Measurements from ENCODE around the gene P2RY8. TPM values are rescaled to one million over a fixed set of nuclear protein-coding genes. Genes with fewer than 3 reads are reported as not detected.

The P2RY8 gene
- total and polyA plus RNA-seq, 2 of the 4 experiments (the other 2 are of a cell fraction): not detected

GRCh38 chrX:1444561-1445500, 92.2 kb downstream of the P2RY8 start:
- H3K79me1 ChIP-seq (ENCODE audit: low read depth in 1 of 2, low read length in 2 of 2): peaks cover 16 to 35% of the 10 kb centered on the region in 2 experiments
- ChIA-PET CTCF (no interaction called here), POLR2A (ENCODE audit: unreplicated experiment) (no interaction called here)
- H2BK15ac ChIP-seq (ENCODE audit: low read depth, low read length): no peak overlapping the region
- no peak overlapping the region for H2BK5ac ChIP-seq (ENCODE audit: low read depth, low read length, poor library complexity, severe bottlenecking)
- TF ChIP-seq CTCF (conservative IDR thresholded peaks at IDR 0.05; ENCODE audit: low read depth, low read length): no peak
- TF ChIP-seq CHD1 (IDR thresholded peaks at IDR 0.05; ENCODE audit: low read depth, low read length): no peak
- TF ChIP-seq RAD21 (IDR thresholded peaks at IDR 0.05; ENCODE audit: low read length): no peak
- no peak for TF ChIP-seq USF2 (IDR thresholded peaks at IDR 0.05; ENCODE audit: low read depth, low read length)
- no peaks in the 10 kb centered on the region for H3K9me1 ChIP-seq (ENCODE audit: insufficient read depth, low read length)
- no peak overlapping the region for H3K4me3 ChIP-seq (ENCODE audit: insufficient read depth, low read depth, low read length)
- in situ Hi-C loops (cut with MboI; ENCODE audit: low sequenced_read_pairs) (no loop called here), intact Hi-C loops (cut with micrococcal nuclease) (loop anchor here (10.0 kb wide), 1 partner anchor 50 kb away; the partner anchor contains the start of gene SLC25A6), dilution Hi-C loops (cut with HindIII; ENCODE audit: low sequenced_read_pairs, unreplicated experiment) (no loop called here)
- H2AK5ac ChIP-seq (ENCODE audit: low read depth, low read length): no peak overlapping the region
- peaks cover 11% of the 10 kb centered on the region for H3K36me3 ChIP-seq (ENCODE audit: control insufficient read depth, insufficient read depth, low read length)
- H3K9me3 ChIP-seq (ENCODE audit: control insufficient read depth, insufficient read depth, low read length): peaks cover 7% of the 10 kb centered on the region; the same call in 1 of the 2 replicates
- no peak overlapping the region for H3K23ac ChIP-seq (ENCODE audit: low read depth, low read length)
- BruUV-seq (replicated peaks): no TSS peak
- no peak overlapping the region for H4K91ac ChIP-seq (ENCODE audit: insufficient read depth, low read depth, low read length)
- H2BK20ac ChIP-seq (ENCODE audit: low read depth, low read length): no peak overlapping the region
- H3K14ac ChIP-seq (replicated peaks; ENCODE audit: low read depth, low read length): no peak overlapping the region
- no peak overlapping the region for H3K27ac ChIP-seq (ENCODE audit: insufficient read depth, low read length)
- H4K20me1 ChIP-seq (ENCODE audit: insufficient read depth, low read length): no peaks in the 10 kb centered on the region; the same call in 1 of the 2 replicates
- 92% methylated on average over 4 of the region's 19 CpGs; no CpG with 5 or more reads in 1 of the 2 experiments for WGBS, 2 experiments (ENCODE audit: extremely low coverage in 2 of 2, insufficient read length in 1 of 2)
- no peak overlapping the region for H3K18ac ChIP-seq (ENCODE audit: low read depth, low read length)
- ATAC-seq (ENCODE audit: low read depth) (no peak), DNase-seq (no peak)
- no peaks in the 10 kb centered on the region for H3K27me3 ChIP-seq (ENCODE audit: control insufficient read depth, insufficient read depth, low read length)
- no peaks in the 10 kb centered on the region for H3K4me1 ChIP-seq (ENCODE audit: control insufficient read depth, insufficient read depth, low read length)
- H3K4me2 ChIP-seq (ENCODE audit: low read depth, low read length): no peak overlapping the region
- H3K56ac ChIP-seq (ENCODE audit: extremely low read depth, insufficient read depth, low read length): no peak overlapping the region
- no peak overlapping the region for H3K4ac ChIP-seq (ENCODE audit: low read depth, low read length)
- no peak overlapping the region for H4K5ac ChIP-seq (ENCODE audit: low read depth, low read length)
- H2AFZ ChIP-seq (replicated peaks; ENCODE audit: low read length, poor library complexity): no peak overlapping the region
- no peak overlapping the region for H4K8ac ChIP-seq (ENCODE audit: low read depth in 2 of 2, low read length in 2 of 2)
- peak overlapping the region; percentile 28 for H2AK9ac ChIP-seq (replicated peaks; ENCODE audit: low read depth, low read length, poor library complexity)
- no peak overlapping the region for H3K9ac ChIP-seq (ENCODE audit: low read depth, low read length)
- H2BK120ac ChIP-seq (ENCODE audit: low read depth, low read length): no peak overlapping the region
